WTC11 (cell line): ENCODE data around the gene NT5C. TPM values are rescaled to one million over a fixed set of nuclear protein-coding genes. Genes with fewer than 3 reads are reported as not detected.

Experiments
- ATAC-seq: fragments of 200-7000 bp; cut with Tn5 transposase; 2 replicates; pipeline ENCODE4 v1.10.0; 2021; ENCODE audit warnings: mild to moderate bottlenecking, moderate library complexity
- CTCF ChIA-PET: fragments of 300-600 bp; sonication (Branson Sonifier 250); formaldehyde crosslinking; loops from one replicate; lab custom pipeline; 2021; ENCODE audit warnings: antibody characterized with exemption; lab: Charles Lee
- POLR2A ChIA-PET: fragments of 350-600 bp; sonication (Branson Sonifier 250); formaldehyde crosslinking; loops from one replicate; lab custom pipeline; 2021; ENCODE audit warnings: antibody characterized with exemption; lab: Charles Lee
- DNase-seq: peaks from one replicate; pipeline ENCODE4 v3.0.0; 2021; ENCODE audit warnings: low spot score
- H3K27ac Mint-ChIP-seq: 2 replicates; pipeline ENCODE4 v1.8.0; 2021; ENCODE audit warnings: mixed read lengths
- H3K27me3 Mint-ChIP-seq: 2 replicates; pipeline ENCODE4 v1.8.0; 2021; ENCODE audit warnings: low read depth, mild to moderate bottlenecking, moderate library complexity, mixed read lengths
- H3K36me3 Mint-ChIP-seq: 2 replicates; pipeline ENCODE4 v1.8.0; 2021; ENCODE audit warnings: mixed read lengths
- H3K4me1 Mint-ChIP-seq: 2 replicates; pipeline ENCODE4 v1.8.0; 2022; ENCODE audit warnings: mixed read lengths
- H3K4me3 Mint-ChIP-seq: 2 replicates; pipeline ENCODE4 v1.8.0; 2021; ENCODE audit warnings: mild to moderate bottlenecking, moderate library complexity, mixed read lengths
- H3K9me3 Mint-ChIP-seq: 2 replicates; pipeline ENCODE4 v1.8.0; 2021; ENCODE audit warnings: mixed read lengths
- AFF4 ChIP-seq: sonication (generic); formaldehyde crosslinking; IDR thresholded peaks from 2 replicates; pipeline ENCODE4 v1.8.1; 2023; ENCODE audit warnings: mild to moderate bottlenecking, missing genetic modification reagents, borderline replicate concordance
- AR ChIP-seq: fragments of 250-450 bp; sonication (Bioruptor Pico); IDR thresholded peaks from 2 replicates; pipeline ENCODE4 v1.9.0; 2021; ENCODE audit warnings: mild to moderate bottlenecking
- ATF1 ChIP-seq: sonication (generic); formaldehyde crosslinking; IDR thresholded peaks from 2 replicates; pipeline ENCODE4 v1.8.1; 2023; ENCODE audit warnings: mild to moderate bottlenecking, moderate library complexity, missing genetic modification reagents
- CDX4 ChIP-seq: fragments of 250-450 bp; sonication (Bioruptor Pico); IDR thresholded peaks from 2 replicates; pipeline ENCODE4 v1.9.0; 2021; ENCODE audit warnings: moderate library complexity, mild to moderate bottlenecking, inconsistent platforms, borderline replicate concordance
- CREM ChIP-seq: sonication (generic); formaldehyde crosslinking; IDR thresholded peaks from 2 replicates; pipeline ENCODE4 v1.8.1; 2022; ENCODE audit warnings: mild to moderate bottlenecking, missing genetic modification reagents, moderate library complexity
- EMX1 ChIP-seq: fragments of 250-450 bp; sonication (Bioruptor Pico); IDR thresholded peaks from 2 replicates; pipeline ENCODE4 v1.8.0; 2021; ENCODE audit warnings: mild to moderate bottlenecking
- GABPB1 ChIP-seq: sonication (generic); formaldehyde crosslinking; IDR thresholded peaks from 2 replicates; pipeline ENCODE4 v1.8.1; 2023; ENCODE audit warnings: mild to moderate bottlenecking, missing genetic modification reagents
- GTF2I ChIP-seq: fragments of 250-450 bp; sonication (Bioruptor Pico); conservative IDR thresholded peaks from 2 replicates; pipeline ENCODE4 v1.4.0; 2021; ENCODE audit warnings: mild to moderate bottlenecking
- IRF2 ChIP-seq: sonication (generic); formaldehyde crosslinking; IDR thresholded peaks from 2 replicates; pipeline ENCODE4 v1.8.0; 2022; ENCODE audit warnings: low read depth, missing genetic modification reagents, borderline replicate concordance
- KAT7 ChIP-seq: sonication (generic); formaldehyde crosslinking; IDR thresholded peaks from 2 replicates; pipeline ENCODE4 v1.8.1; 2023; ENCODE audit warnings: missing genetic modification reagents, mild to moderate bottlenecking, borderline replicate concordance
- MAX ChIP-seq: sonication (generic); formaldehyde crosslinking; IDR thresholded peaks from 2 replicates; pipeline ENCODE4 v1.8.0; 2022; ENCODE audit warnings: mild to moderate bottlenecking, missing genetic modification reagents
- NR1H2 ChIP-seq: sonication (generic); formaldehyde crosslinking; IDR thresholded peaks from 2 replicates; pipeline ENCODE4 v1.9.0; 2021; ENCODE audit warnings: mild to moderate bottlenecking, moderate library complexity, missing genetic modification reagents
- NR3C1 ChIP-seq: sonication (generic); formaldehyde crosslinking; conservative IDR thresholded peaks from 2 replicates; pipeline ENCODE4 v1.8.1; 2023; ENCODE audit warnings: low read depth, mild to moderate bottlenecking, missing genetic modification reagents
- PRDM15 ChIP-seq: sonication (generic); formaldehyde crosslinking; IDR thresholded peaks from 2 replicates; pipeline ENCODE4 v1.8.0; 2022; ENCODE audit warnings: missing genetic modification reagents
- RELA ChIP-seq: sonication (generic); formaldehyde crosslinking; IDR thresholded peaks from 2 replicates; pipeline ENCODE4 v1.8.1; 2022; ENCODE audit warnings: missing genetic modification reagents, mild to moderate bottlenecking, borderline replicate concordance
- RORB ChIP-seq: fragments of 250-450 bp; sonication (Bioruptor Pico); IDR thresholded peaks from 2 replicates; pipeline ENCODE4 v1.9.0; 2021; ENCODE audit warnings: mild to moderate bottlenecking
- TEAD4 ChIP-seq: sonication (generic); formaldehyde crosslinking; IDR thresholded peaks from 2 replicates; pipeline ENCODE4 v1.8.0; 2022; ENCODE audit warnings: mild to moderate bottlenecking, missing genetic modification reagents
- USF2 ChIP-seq: sonication (generic); formaldehyde crosslinking; IDR thresholded peaks from 2 replicates; pipeline ENCODE4 v1.8.1; 2023; ENCODE audit warnings: mild to moderate bottlenecking, missing genetic modification reagents, moderate library complexity
- ZNF219 ChIP-seq: sonication (generic); formaldehyde crosslinking; IDR thresholded peaks from 2 replicates; pipeline ENCODE4 v1.8.0; 2023; ENCODE audit warnings: missing genetic modification reagents, mild to moderate bottlenecking, borderline replicate concordance
- ZNF263 ChIP-seq: sonication (generic); formaldehyde crosslinking; IDR thresholded peaks from 2 replicates; pipeline ENCODE4 v1.8.1; 2022; ENCODE audit warnings: low read depth, mild to moderate bottlenecking, moderate library complexity, missing genetic modification reagents
- ZNF281 ChIP-seq: sonication (generic); formaldehyde crosslinking; IDR thresholded peaks from 2 replicates; pipeline ENCODE4 v1.8.0; 2023; ENCODE audit warnings: mild to moderate bottlenecking, missing genetic modification reagents
- ZNF317 ChIP-seq: sonication (generic); formaldehyde crosslinking; IDR thresholded peaks from 2 replicates; pipeline ENCODE4 v1.8.1; 2023; ENCODE audit warnings: low read depth, mild to moderate bottlenecking, moderate library complexity, missing genetic modification reagents, borderline replicate concordance
- ZNF671 ChIP-seq: fragments of 250-450 bp; sonication (Bioruptor Pico); IDR thresholded peaks from 2 replicates; pipeline ENCODE4 v1.8.0; 2021; ENCODE audit warnings: mild to moderate bottlenecking
- total RNA-seq: library from RNA; stranded (reverse); gene quantifications from 3 replicates; pipeline ENCODE4 v1.2.3, GENCODE V29; 2021

NT5C gene
- total RNA-seq, 1 experiment from 2014 or later: 91.0 TPM

GRCh38 chr17:75174996-75175395 lies 43.5 kb upstream of the NT5C start (continued):
- no peak for TF ChIP-seq EMX1
- TF ChIP-seq ZNF317: no peak
- TF ChIP-seq NR1H2 (CRISPR knock-in tag): no peak
- TF ChIP-seq AR (CRISPR knock-in tag): no peak
- TF ChIP-seq CDX4 (CRISPR knock-in tag): no peak
- no peak for TF ChIP-seq NR3C1
- TF ChIP-seq PRDM15 (CRISPR knock-in tag): no peak
- TF ChIP-seq ZNF671: no peak
- no peak for TF ChIP-seq KAT7 (CRISPR knock-in tag)
- TF ChIP-seq RORB (CRISPR knock-in tag): no peak

GRCh38 chr17:75173526-75173925 lies 42.0 kb upstream of the NT5C start:
- Mint-ChIP-seq H3K9me3 (no peaks in the 10 kb centered on the region), H3K36me3 (peaks cover 51% of the 10 kb centered on the region), H3K4me3 (no peak overlapping the region), H3K27ac (peak overlapping the region; percentile 55), H3K4me1 (no peaks in the 10 kb centered on the region), H3K27me3 (no peaks in the 10 kb centered on the region)
- DNase-seq (no peak), ATAC-seq (no peak)
- CTCF ChIA-PET: interaction anchor here (0.6 to 0.8 kb wide), 3 partner anchors 60 to 202 kb away, joined by 3 to 4 read pairs (median 4); no protein-coding TSS in a partner anchor
- POLR2A ChIA-PET: interaction anchor here (0.7 kb wide), 2 partner anchors 59 to 85 kb away, joined by 4 read pairs; no protein-coding TSS in a partner anchor
- TF ChIP-seq MAX (CRISPR knock-in tag): no peak
- TF ChIP-seq RELA (CRISPR knock-in tag): no peak
- TF ChIP-seq TEAD4 (CRISPR knock-in tag): no peak
- TF ChIP-seq USF2: no peak
- TF ChIP-seq ZNF263 (CRISPR knock-in tag): no peak
- no peak for TF ChIP-seq CREM (CRISPR knock-in tag)
- no peak for TF ChIP-seq ZNF671
- no peak for TF ChIP-seq ATF1 (CRISPR knock-in tag)
- TF ChIP-seq ZNF317: no peak
- TF ChIP-seq GTF2I: no peak
- TF ChIP-seq ZNF281: no peak
- no peak for TF ChIP-seq IRF2
- TF ChIP-seq RORB (CRISPR knock-in tag): no peak
- TF ChIP-seq GABPB1 (CRISPR knock-in tag): no peak
- no peak for TF ChIP-seq ZNF219 (CRISPR knock-in tag)
- no peak for TF ChIP-seq AFF4 (CRISPR knock-in tag)
